A549 (cell line): ENCODE data around the gene NGRN. TPM values are rescaled to one million over a fixed set of nuclear protein-coding genes. Genes with fewer than 3 reads are reported as not detected.
A peak's percentile ranks its signal among the peaks of the same experiment; 100 is the strongest.

Experiments
- ATAC-seq, 2 experiments: fragments of 200-7000 bp in 1 of 2; fragments of >200 bp in 1 of 2; cut with Nextera tagmentation in 1 of 2; cut with Tn5 transposase in 1 of 2; 3 replicates each; pipeline versions ENCODE4 v1.8.0 to v1.9.1; 2018 to 2020; ENCODE audit warnings: mild to moderate bottlenecking in 1 of 2, moderate library complexity in 1 of 2
- CTCF ChIA-PET: fragments of 300-600 bp; sonication (Branson Sonifier 250); formaldehyde crosslinking; extraction: SDS; loops from one replicate; lab custom pipeline; 2021; ENCODE audit warnings: antibody characterized with exemption, inconsistent platforms; lab: Yijun Ruan, JAX
- POLR2A ChIA-PET: fragments of 350-600 bp; formaldehyde crosslinking; extraction: SDS; loops from one replicate; lab custom pipeline; 2021; ENCODE audit warnings: antibody characterized with exemption, inconsistent platforms; lab: Yijun Ruan, JAX
- DNase-seq, 2 experiments: peaks; one replicate each; pipeline versions ENCODE4 v3.0.0 to v3.0.0-alpha.2; 2011 to 2016; ENCODE audit warnings: low read depth in 1 of 2, low spot score in 1 of 2
- FAIRE-seq: peaks from 2 replicates; lab custom pipeline; 2011; peaks lifted over from hg19 to GRCh38; lab: Jason Lieb, UNC
- H3K27ac ChIP-seq, 2 experiments: fragments of >200 bp; sonication (Bioruptor Twin); formaldehyde crosslinking; 3 replicates each; pipeline ENCODE4 v1.5.1; 2016 to 2017
- H3K4me1 ChIP-seq: fragments of >200 bp; sonication (Bioruptor Twin); formaldehyde crosslinking; 3 replicates; pipeline ENCODE4 v1.6.1; 2016
- H3K4me2 ChIP-seq: fragments of >200 bp; sonication (Bioruptor Twin); formaldehyde crosslinking; 3 replicates; pipeline ENCODE4 v1.6.1; 2016
- H3K4me3 ChIP-seq: fragments of >200 bp; sonication (Bioruptor Twin); formaldehyde crosslinking; 3 replicates; pipeline ENCODE4 v1.5.1; 2016
- H3K9me3 ChIP-seq: fragments of >200 bp; sonication (Bioruptor Twin); formaldehyde crosslinking; 3 replicates; pipeline ENCODE4 v1.6.1; 2016
- CHD4 ChIP-seq: fragments of 200-600 bp; sonication (generic); IDR thresholded peaks from 2 replicates; pipeline ENCODE4 v1.6.1; 2016; ENCODE audit warnings: antibody characterized with exemption, mild to moderate bottlenecking, borderline replicate concordance
- EHMT2 ChIP-seq: fragments of 200-600 bp; sonication (generic); IDR thresholded peaks from 2 replicates; pipeline ENCODE4 v1.6.1; 2016; ENCODE audit warnings: antibody characterized with exemption, low read depth, mild to moderate bottlenecking, moderate library complexity
- FOSL2 ChIP-seq, 2 experiments: fragments of 450-650 bp in 1 of 2; fragments of >200 bp in 1 of 2; sonication (Bioruptor Twin) in 1 of 2; formaldehyde crosslinking; IDR thresholded peaks; 2 replicates each; pipeline versions ENCODE4 v1.5.0 to v1.6.1; 2016 to 2020; ENCODE audit warnings: mild to moderate bottlenecking in 1 of 2, moderate library complexity in 1 of 2
- HDAC2 ChIP-seq: fragments of 200-600 bp; sonication (generic); IDR thresholded peaks from 2 replicates; pipeline ENCODE4 v1.6.1; 2016
- HEYL ChIP-seq: fragments of 250-450 bp; sonication (Bioruptor Pico); IDR thresholded peaks from 2 replicates; pipeline ENCODE4 v1.8.0; 2021; ENCODE audit warnings: mild to moderate bottlenecking, moderate library complexity
- JUN ChIP-seq, 2 experiments: fragments of >200 bp; sonication (Bioruptor Twin); formaldehyde crosslinking; IDR thresholded peaks; 2 replicates in 1 of 2; 3 replicates in 1 of 2; pipeline ENCODE4 v1.6.1; 2016 to 2017
- MYC ChIP-seq: IDR thresholded peaks from 2 replicates; pipeline ENCODE4 v1.6.1; 2012; ENCODE audit warnings: mild to moderate bottlenecking, inconsistent platforms, low read length, improper control_type of control experiment, borderline replicate concordance
- NFE2L2 ChIP-seq: fragments of 150-350 bp; conservative IDR thresholded peaks from 2 replicates; pipeline ENCODE4 v1.6.1; 2014; ENCODE audit warnings: low read length
- NR3C1 ChIP-seq: fragments of >200 bp; sonication (Bioruptor Twin); formaldehyde crosslinking; IDR thresholded peaks from 3 replicates; pipeline ENCODE4 v1.6.1; 2017
- PHF8 ChIP-seq: fragments of 200-600 bp; sonication (generic); IDR thresholded peaks from 2 replicates; pipeline ENCODE4 v1.6.1; 2016; ENCODE audit warnings: low read depth, mild to moderate bottlenecking, antibody characterized with exemption, moderate library complexity, borderline replicate concordance
- POLR2A ChIP-seq: IDR thresholded peaks from 2 replicates; pipeline ENCODE4 v1.6.1; 2012; ENCODE audit warnings: mild to moderate bottlenecking, low read length
- RAD21 ChIP-seq, 2 experiments: fragments of >200 bp in 1 of 2; sonication (Bioruptor Twin) in 1 of 2; formaldehyde crosslinking in 1 of 2; IDR thresholded peaks in 1 of 2; conservative IDR thresholded peaks in 1 of 2; 2 replicates in 1 of 2; 3 replicates in 1 of 2; pipeline ENCODE4 v1.6.1; 2012 to 2018; ENCODE audit warnings: inconsistent platforms in 1 of 2
- RARB ChIP-seq: fragments of 250-450 bp; sonication (Bioruptor Pico); IDR thresholded peaks from 2 replicates; pipeline ENCODE4 v1.8.0; 2021; ENCODE audit warnings: mild to moderate bottlenecking, moderate library complexity
- RFX5 ChIP-seq: fragments of 450-650 bp; IDR thresholded peaks from 2 replicates; pipeline ENCODE4 v1.7.1; 2014; ENCODE audit warnings: antibody characterized with exemption, mild to moderate bottlenecking, moderate library complexity
- RNF2 ChIP-seq: fragments of 200-600 bp; sonication (generic); IDR thresholded peaks from 2 replicates; pipeline ENCODE4 v1.6.1; 2016; ENCODE audit warnings: low read depth, mild to moderate bottlenecking, antibody characterized with exemption, moderate library complexity, borderline replicate concordance
- SMC3 ChIP-seq: fragments of >200 bp; sonication (Bioruptor Twin); formaldehyde crosslinking; IDR thresholded peaks from 3 replicates; pipeline ENCODE4 v1.6.1; 2018; ENCODE audit warnings: inconsistent platforms
- ZSCAN20 ChIP-seq: fragments of 250-450 bp; sonication (Bioruptor Pico); IDR thresholded peaks from 2 replicates; pipeline ENCODE4 v1.8.0; 2022; ENCODE audit warnings: mild to moderate bottlenecking, moderate library complexity
- WGBS: methylation state at CpG from one replicate; pipeline ENCODE4 v1.1.6; 2017; ENCODE audit errors: missing lambda C conversion rate; 5-methylcytosine and 5-hydroxymethylcytosine counted together
- polyA plus RNA-seq, 4 experiments: library from polyadenylated mRNA; depleted of rRNA in 3 of 4; stranded (reverse); fragments of >200 nt; fragmentation: RNase III in 1 of 4; extraction: RNeasy Plus Mini Kit Qiagen cat#74134 plus additional on column Dnase treatment in 1 of 4; gene quantifications; 2 replicates in 3 of 4; 3 replicates in 1 of 4; pipeline ENCODE4 v1.2.3, GENCODE V29; 2011 to 2017
- TF ChIP-seq, protein P1 (sequence below): IDR thresholded peaks from 2 replicates; pipeline ENCODE4 v1.6.1; 2012
- TF ChIP-seq, protein P2 (sequence below): fragments of 150-350 bp; IDR thresholded peaks from 2 replicates; pipeline ENCODE4 v1.6.1; 2014; ENCODE audit warnings: low read depth, mild to moderate bottlenecking, low read length
- TF ChIP-seq, protein P3 (sequence below): IDR thresholded peaks from 2 replicates; pipeline ENCODE4 v1.6.1; 2012
- TF ChIP-seq, protein P4 (sequence below): fragments of >200 bp; sonication (Bioruptor Twin); formaldehyde crosslinking; IDR thresholded peaks from 3 replicates; pipeline ENCODE4 v1.5.1; 2016

NGRN gene
- polyA plus RNA-seq, 2 of the 4 experiments (the other 2 are of a cell fraction) = 83.2 to 159 TPM

- Histone ChIP-seq H3K4me3 (no peak overlapping the region), H3K9me3 (peaks cover 14% of the 10 kb centered on the region)
- DNase-seq = no peak
- FAIRE-seq = no peak
- ATAC-seq = peak in 1 of 2 experiments; percentile 45; a peak in 3 of 6 replicates
- TF ChIP-seq MYC (no peak), RNF2 (no peak), POLR2A (no peak), NR3C1 (no peak), CHD4 (no peak), SMC3 (no peak), RARB (no peak), NFE2L2 (no peak), EHMT2 (no peak), ZSCAN20 (CRISPR knock-in tag) (no peak), JUN (IDR thresholded peaks at IDR 0.05) (no peak), HDAC2 (no peak), FOSL2 (IDR thresholded peaks at IDR 0.05) (no peak), FOSL2 (CRISPR knock-in tag; IDR thresholded peaks at IDR 0.05) (no peak)
- TF ChIP-seq, protein P1, sequence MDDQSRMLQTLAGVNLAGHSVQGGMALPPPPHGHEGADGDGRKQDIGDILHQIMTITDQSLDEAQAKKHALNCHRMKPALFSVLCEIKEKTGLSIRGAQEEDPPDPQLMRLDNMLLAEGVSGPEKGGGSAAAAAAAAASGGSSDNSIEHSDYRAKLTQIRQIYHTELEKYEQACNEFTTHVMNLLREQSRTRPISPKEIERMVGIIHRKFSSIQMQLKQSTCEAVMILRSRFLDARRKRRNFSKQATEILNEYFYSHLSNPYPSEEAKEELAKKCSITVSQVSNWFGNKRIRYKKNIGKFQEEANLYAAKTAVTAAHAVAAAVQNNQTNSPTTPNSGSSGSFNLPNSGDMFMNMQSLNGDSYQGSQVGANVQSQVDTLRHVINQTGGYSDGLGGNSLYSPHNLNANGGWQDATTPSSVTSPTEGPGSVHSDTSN = no peak
- TF ChIP-seq, protein P2, sequence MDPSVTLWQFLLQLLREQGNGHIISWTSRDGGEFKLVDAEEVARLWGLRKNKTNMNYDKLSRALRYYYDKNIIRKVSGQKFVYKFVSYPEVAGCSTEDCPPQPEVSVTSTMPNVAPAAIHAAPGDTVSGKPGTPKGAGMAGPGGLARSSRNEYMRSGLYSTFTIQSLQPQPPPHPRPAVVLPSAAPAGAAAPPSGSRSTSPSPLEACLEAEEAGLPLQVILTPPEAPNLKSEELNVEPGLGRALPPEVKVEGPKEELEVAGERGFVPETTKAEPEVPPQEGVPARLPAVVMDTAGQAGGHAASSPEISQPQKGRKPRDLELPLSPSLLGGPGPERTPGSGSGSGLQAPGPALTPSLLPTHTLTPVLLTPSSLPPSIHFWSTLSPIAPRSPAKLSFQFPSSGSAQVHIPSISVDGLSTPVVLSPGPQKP = no peak
- TF ChIP-seq, protein P3, sequence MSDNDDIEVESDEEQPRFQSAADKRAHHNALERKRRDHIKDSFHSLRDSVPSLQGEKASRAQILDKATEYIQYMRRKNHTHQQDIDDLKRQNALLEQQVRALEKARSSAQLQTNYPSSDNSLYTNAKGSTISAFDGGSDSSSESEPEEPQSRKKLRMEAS = no peak
- TF ChIP-seq, all 56 proteins: peak for 0
- 87% methylated on average over 9 of the region's 9 CpGs for WGBS
- ChIA-PET POLR2A (no interaction called here), CTCF (interaction anchor here (0.9 to 8.2 kb wide), 27 partner anchors 9 to 633 kb away, joined by 3 to 104 read pairs (median 4); partner anchors contain the start of genes HDDC3 and NGRN)
- no peaks in the 10 kb centered on the region for H3K4me1 ChIP-seq
- H3K27ac ChIP-seq = peak overlapping the region in 1 of 2 experiments; percentile 71; a peak in 2 of 6 replicates
- no peak overlapping the region for H3K4me2 ChIP-seq
Measured at GRCh38 chr15:90300541-90300940, 35.1 kb downstream of the NGRN start.

DNA sequence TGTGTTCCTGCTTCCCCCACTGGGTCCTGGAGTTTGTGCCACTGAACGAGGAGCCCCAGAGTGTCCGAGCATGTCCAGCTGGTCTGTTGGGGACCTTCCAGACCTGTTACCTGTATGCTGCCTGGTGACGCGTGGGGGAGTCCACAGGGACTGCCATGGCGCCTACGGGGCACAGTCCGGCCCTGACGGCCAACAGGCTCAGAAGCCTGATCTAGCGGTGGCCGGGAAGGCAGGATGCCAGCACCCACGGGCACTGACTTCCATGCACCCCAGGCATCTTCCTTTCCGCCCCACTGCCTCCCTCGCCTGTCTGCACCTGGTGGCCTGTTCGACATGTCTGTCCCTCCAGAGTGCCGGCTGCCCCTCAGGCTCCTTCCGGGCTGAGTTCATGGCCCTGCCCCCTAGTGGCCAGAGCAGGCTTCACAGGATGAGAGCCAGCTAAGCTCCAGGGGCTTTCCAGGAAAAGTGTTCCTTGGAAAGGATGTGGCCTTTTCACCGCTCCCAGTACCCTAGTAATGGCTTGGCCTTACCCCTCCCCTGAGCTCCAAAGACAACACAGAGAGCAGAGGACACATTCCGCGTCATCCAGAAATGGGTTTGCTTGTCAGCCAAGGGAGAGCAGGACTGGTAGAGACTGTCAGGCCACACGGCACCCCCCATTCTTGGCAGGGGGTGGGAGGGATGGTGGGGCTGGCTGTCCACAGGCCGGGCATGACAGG lies 35.7 kb downstream of the NGRN start:
- Histone ChIP-seq H3K9me3 (peaks cover 14% of the 10 kb centered on the region), H3K4me3 (no peak overlapping the region), H3K4me1 (no peaks in the 10 kb centered on the region), H3K27ac (peak overlapping the region; percentile 23 to 71; a peak in 4 of 6 replicates), H3K4me2 (peak overlapping the region; percentile 47)
- ChIA-PET POLR2A (no interaction called here), CTCF (interaction anchor here (0.6 to 8.2 kb wide), 45 partner anchors 10 to 643 kb away, joined by 3 to 104 read pairs (median 4); partner anchors contain the start of genes HDDC3 and NGRN)
- peak; percentile 44 to 64; a peak in 4 of 5 replicates for TF ChIP-seq RAD21 (conservative IDR thresholded peaks at IDR 0.05 in 1 of 2, IDR thresholded peaks at IDR 0.05 in 1 of 2)
- peak; percentile 41; the same call in 2 of the 3 replicates for TF ChIP-seq SMC3
- no peak for TF ChIP-seq HEYL
- TF ChIP-seq, protein P4, sequence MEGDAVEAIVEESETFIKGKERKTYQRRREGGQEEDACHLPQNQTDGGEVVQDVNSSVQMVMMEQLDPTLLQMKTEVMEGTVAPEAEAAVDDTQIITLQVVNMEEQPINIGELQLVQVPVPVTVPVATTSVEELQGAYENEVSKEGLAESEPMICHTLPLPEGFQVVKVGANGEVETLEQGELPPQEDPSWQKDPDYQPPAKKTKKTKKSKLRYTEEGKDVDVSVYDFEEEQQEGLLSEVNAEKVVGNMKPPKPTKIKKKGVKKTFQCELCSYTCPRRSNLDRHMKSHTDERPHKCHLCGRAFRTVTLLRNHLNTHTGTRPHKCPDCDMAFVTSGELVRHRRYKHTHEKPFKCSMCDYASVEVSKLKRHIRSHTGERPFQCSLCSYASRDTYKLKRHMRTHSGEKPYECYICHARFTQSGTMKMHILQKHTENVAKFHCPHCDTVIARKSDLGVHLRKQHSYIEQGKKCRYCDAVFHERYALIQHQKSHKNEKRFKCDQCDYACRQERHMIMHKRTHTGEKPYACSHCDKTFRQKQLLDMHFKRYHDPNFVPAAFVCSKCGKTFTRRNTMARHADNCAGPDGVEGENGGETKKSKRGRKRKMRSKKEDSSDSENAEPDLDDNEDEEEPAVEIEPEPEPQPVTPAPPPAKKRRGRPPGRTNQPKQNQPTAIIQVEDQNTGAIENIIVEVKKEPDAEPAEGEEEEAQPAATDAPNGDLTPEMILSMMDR = peak; percentile 81
- TF ChIP-seq, protein P3 = peak; percentile 30; the same call in 1 of the 2 replicates
- no peak for TF ChIP-seq RFX5
- TF ChIP-seq EHMT2 = no peak
- TF ChIP-seq PHF8 = no peak
- no peak; a peak in 1 of 5 replicates for TF ChIP-seq JUN (IDR thresholded peaks at IDR 0.05)
- no peak for TF ChIP-seq HDAC2
- ATAC-seq (peak; percentile 84 to 97), FAIRE-seq (no peak), DNase-seq (peak; percentile 62 to 84)
- WGBS = 60% methylated on average over 20 of the region's 21 CpGs
